Measurements from ENCODE around the gene UCN2. TPM values are rescaled to one million over a fixed set of nuclear protein-coding genes. Genes with fewer than 3 reads are reported as not detected.

Gene UCN2
- total and polyA plus RNA-seq, 3 donors from 2014 or later = 0.86 to 1.2 (median 0.87) TPM

GRCh38 chr3:48584836-48585235 is 21.3 kb upstream of the UCN2 start:
- intact Hi-C loops (cut with DNase I; ENCODE audit: low total_unique reads) = no loop called here
- WGBS, 2 donors = 93% methylated on average over 9 of the region's 9 CpGs; no CpG with 5 or more reads in 1 of the 2 donors

GRCh38 chr3:48581621-48582481 is 18.3 kb upstream of the UCN2 start:
- intact Hi-C loops (cut with DNase I; ENCODE audit: low total_unique reads) = no loop called here
- DNase-seq = no peak
- no peaks in the 10 kb centered on the region for H3K4me1 ChIP-seq
- TF ChIP-seq, protein P1, sequence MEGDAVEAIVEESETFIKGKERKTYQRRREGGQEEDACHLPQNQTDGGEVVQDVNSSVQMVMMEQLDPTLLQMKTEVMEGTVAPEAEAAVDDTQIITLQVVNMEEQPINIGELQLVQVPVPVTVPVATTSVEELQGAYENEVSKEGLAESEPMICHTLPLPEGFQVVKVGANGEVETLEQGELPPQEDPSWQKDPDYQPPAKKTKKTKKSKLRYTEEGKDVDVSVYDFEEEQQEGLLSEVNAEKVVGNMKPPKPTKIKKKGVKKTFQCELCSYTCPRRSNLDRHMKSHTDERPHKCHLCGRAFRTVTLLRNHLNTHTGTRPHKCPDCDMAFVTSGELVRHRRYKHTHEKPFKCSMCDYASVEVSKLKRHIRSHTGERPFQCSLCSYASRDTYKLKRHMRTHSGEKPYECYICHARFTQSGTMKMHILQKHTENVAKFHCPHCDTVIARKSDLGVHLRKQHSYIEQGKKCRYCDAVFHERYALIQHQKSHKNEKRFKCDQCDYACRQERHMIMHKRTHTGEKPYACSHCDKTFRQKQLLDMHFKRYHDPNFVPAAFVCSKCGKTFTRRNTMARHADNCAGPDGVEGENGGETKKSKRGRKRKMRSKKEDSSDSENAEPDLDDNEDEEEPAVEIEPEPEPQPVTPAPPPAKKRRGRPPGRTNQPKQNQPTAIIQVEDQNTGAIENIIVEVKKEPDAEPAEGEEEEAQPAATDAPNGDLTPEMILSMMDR (IDR thresholded peaks at IDR 0.05) = no peak
- TF ChIP-seq POLR2A (IDR thresholded peaks at IDR 0.05) = no peak
- no peak overlapping the region for H3K4me3 ChIP-seq
- no peaks in the 10 kb centered on the region for H3K9me3 ChIP-seq
- H3K27ac ChIP-seq = no peak overlapping the region
- no peaks in the 10 kb centered on the region for H3K27me3 ChIP-seq
- no peaks in the 10 kb centered on the region for H3K36me3 ChIP-seq (ENCODE audit: low read depth, missing control alignments)
- 90 to 93% methylated on average over 13 of the region's 14 CpGs for WGBS, 2 donors

More at GRCh38 chr3:48584836-48585235, 21.3 kb upstream of the UCN2 start:
- Histone ChIP-seq H3K27ac (no peak overlapping the region), H3K4me1 (no peaks in the 10 kb centered on the region), H3K27me3 (no peaks in the 10 kb centered on the region), H3K9me3 (no peaks in the 10 kb centered on the region), H3K36me3 (ENCODE audit: low read depth, missing control alignments) (no peaks in the 10 kb centered on the region), H3K4me3 (no peak overlapping the region)
- DNase-seq = no peak
- TF ChIP-seq, protein P1 (IDR thresholded peaks at IDR 0.05) = no peak
- no peak for TF ChIP-seq POLR2A (IDR thresholded peaks at IDR 0.05)

DNA sequence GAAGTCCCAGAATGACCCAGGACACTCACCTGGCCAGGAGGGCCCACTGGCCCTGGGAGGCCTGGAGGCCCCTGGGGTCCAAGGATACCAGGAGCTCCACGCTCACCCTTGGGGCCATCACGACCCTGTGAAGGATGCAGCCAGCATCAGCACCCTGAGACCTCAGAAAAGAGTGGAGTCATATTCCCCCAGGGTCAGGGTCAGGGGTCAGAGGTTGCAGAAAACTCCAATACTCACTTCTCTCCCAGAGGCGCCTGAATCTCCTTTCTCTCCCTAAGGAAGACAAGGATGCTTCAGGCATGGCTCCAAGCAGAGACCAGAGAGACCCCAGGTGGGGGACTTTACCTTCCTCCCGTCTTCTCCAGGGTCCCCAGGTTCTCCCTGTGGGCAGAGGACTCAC is 13.1 kb upstream of the UCN2 start:
- TF ChIP-seq POLR2A (IDR thresholded peaks at IDR 0.05) = no peak
- TF ChIP-seq, protein P1 (IDR thresholded peaks at IDR 0.05) = no peak
- 86 to 88% methylated on average over 4 of the region's 4 CpGs for WGBS, 2 donors
- Histone ChIP-seq H3K36me3 (ENCODE audit: low read depth, missing control alignments) (no peaks in the 10 kb centered on the region), H3K4me1 (no peaks in the 10 kb centered on the region), H3K27me3 (no peaks in the 10 kb centered on the region), H3K4me3 (no peak overlapping the region), H3K27ac (no peak overlapping the region), H3K9me3 (no peaks in the 10 kb centered on the region)
- intact Hi-C loops (cut with DNase I; ENCODE audit: low total_unique reads) = no loop called here
- no peak for DNase-seq

DNA sequence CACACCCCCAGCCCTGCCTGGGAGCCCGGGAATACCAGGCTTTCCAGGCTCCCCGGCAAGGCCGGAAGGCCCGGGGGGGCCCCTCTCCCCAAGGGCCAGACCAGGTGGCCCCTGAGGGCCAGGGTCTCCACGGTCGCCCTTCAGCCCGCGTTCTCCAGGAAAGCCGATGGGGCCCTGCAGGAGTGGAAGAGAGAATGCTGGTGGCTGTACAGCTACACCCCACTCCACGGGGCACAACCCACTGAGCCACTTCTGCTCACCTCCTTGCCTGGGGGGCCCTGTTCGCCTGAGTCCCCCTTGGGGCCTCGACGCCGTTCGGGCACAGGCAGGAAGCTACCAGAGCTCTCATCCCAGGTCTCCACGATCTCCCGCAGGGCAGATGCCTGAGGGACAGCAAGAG is 11.8 kb upstream of the UCN2 start:
- TF ChIP-seq, protein P1 (IDR thresholded peaks at IDR 0.05) = no peak
- TF ChIP-seq POLR2A (IDR thresholded peaks at IDR 0.05) = no peak
- WGBS, 2 donors = 94 to 95% methylated on average over 15 to 17 of the region's 17 CpGs
- Histone ChIP-seq H3K36me3 (ENCODE audit: low read depth, missing control alignments) (no peaks in the 10 kb centered on the region), H3K27me3 (no peaks in the 10 kb centered on the region), H3K27ac (no peak overlapping the region), H3K9me3 (no peaks in the 10 kb centered on the region), H3K4me3 (no peak overlapping the region), H3K4me1 (no peaks in the 10 kb centered on the region)
- no peak for DNase-seq
- intact Hi-C loops (cut with DNase I; ENCODE audit: low total_unique reads) = no loop called here

Data from testis (tissue), 3 donors.